ENCODE measurements around the gene IRS1. TPM values are rescaled to one million over a fixed set of nuclear protein-coding genes. Genes with fewer than 3 reads are reported as not detected.

IRS1 gene
- total and polyA plus RNA-seq, 8 donors = 2.1 to 26.8 (median 11.9) TPM

GRCh38 chr2:226703514-226703913 lies 96.1 kb downstream of the IRS1 start:
- DNase-seq = no peak
- 70 to 89% (median 83%) methylated on average over 3 of the region's 3 CpGs for WGBS, 5 donors
- intact Hi-C loops (cut with DNase I; ENCODE audit: low total_unique reads) = no loop called here
- no peak overlapping the region for H3K4me3 ChIP-seq
- TF ChIP-seq POLR2AphosphoS5 (IDR thresholded peaks at IDR 0.05) = no peak
- no peak for TF ChIP-seq POLR2A (IDR thresholded peaks at IDR 0.05)
- TF ChIP-seq CTCF (IDR thresholded peaks at IDR 0.05) = no peak
- no peak for TF ChIP-seq EP300 (IDR thresholded peaks at IDR 0.05)
- no peaks in the 10 kb centered on the region for H3K9me3 ChIP-seq
- no peak overlapping the region for H3K27ac ChIP-seq
- H3K4me1 ChIP-seq = no peaks in the 10 kb centered on the region
- H3K36me3 ChIP-seq = no peaks in the 10 kb centered on the region
- H3K27me3 ChIP-seq = no peaks in the 10 kb centered on the region

GRCh38 chr2:226702376-226702775 lies 97.2 kb downstream of the IRS1 start:
- Histone ChIP-seq H3K4me1 (no peaks in the 10 kb centered on the region), H3K27ac (no peak overlapping the region), H3K27me3 (no peaks in the 10 kb centered on the region), H3K9me3 (no peaks in the 10 kb centered on the region), H3K36me3 (no peaks in the 10 kb centered on the region), H3K4me3 (no peak overlapping the region)
- intact Hi-C loops (cut with DNase I; ENCODE audit: low total_unique reads) = no loop called here
- DNase-seq = no peak
- TF ChIP-seq POLR2A (IDR thresholded peaks at IDR 0.05) = no peak
- TF ChIP-seq EP300 (IDR thresholded peaks at IDR 0.05) = no peak
- TF ChIP-seq CTCF (IDR thresholded peaks at IDR 0.05) = no peak
- no peak for TF ChIP-seq POLR2AphosphoS5 (IDR thresholded peaks at IDR 0.05)
- WGBS, 5 donors = 65 to 79% (median 75%) methylated on average over 7 of the region's 7 CpGs

- Histone ChIP-seq H3K27me3 (no peaks in the 10 kb centered on the region), H3K27ac (no peak overlapping the region), H3K9me3 (no peaks in the 10 kb centered on the region), H3K4me3 (no peak overlapping the region), H3K4me1 (no peaks in the 10 kb centered on the region), H3K36me3 (no peaks in the 10 kb centered on the region)
- intact Hi-C loops (cut with DNase I; ENCODE audit: low total_unique reads) = no loop called here
- no peak for DNase-seq
- no peak for TF ChIP-seq CTCF (IDR thresholded peaks at IDR 0.05)
- no peak for TF ChIP-seq POLR2AphosphoS5 (IDR thresholded peaks at IDR 0.05)
- TF ChIP-seq EP300 (IDR thresholded peaks at IDR 0.05) = no peak
- TF ChIP-seq POLR2A (IDR thresholded peaks at IDR 0.05) = no peak
- 65 to 85% (median 82%) methylated on average over 1 of the region's 1 CpG for WGBS, 5 donors
These were observed 98.6 kb downstream of the IRS1 start for GRCh38 chr2:226701052-226701451.

DNA sequence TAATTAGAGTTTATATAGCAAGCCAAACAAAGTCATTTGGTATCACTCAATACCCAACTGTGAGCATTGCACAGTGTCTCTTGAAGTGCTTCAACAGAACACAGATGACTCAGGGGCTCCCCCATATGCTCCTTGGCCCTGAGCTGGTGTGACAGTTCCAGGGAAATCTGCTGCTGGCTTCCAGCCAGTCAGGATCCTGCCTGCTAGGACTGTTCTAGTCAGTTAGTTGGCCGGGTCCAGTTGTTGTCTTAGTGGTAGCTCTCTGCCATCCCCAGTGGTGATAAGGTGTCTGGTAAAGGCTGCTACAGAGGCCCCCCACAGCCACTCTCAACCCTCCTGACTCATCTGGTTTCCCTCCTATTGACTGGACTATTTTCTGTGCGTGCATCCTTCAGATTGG lies 100.3 kb downstream of the IRS1 start:
- intact Hi-C loops (cut with DNase I; ENCODE audit: low total_unique reads) = no loop called here
- peak in 1 of 2 donors; percentile 32 for DNase-seq

More for the DNA sequence above, 100.3 kb downstream of the IRS1 start:
- WGBS, 5 donors = 66 to 81% (median 79%) methylated on average over 2 of the region's 2 CpGs
- no peaks in the 10 kb centered on the region for H3K27me3 ChIP-seq
- no peaks in the 10 kb centered on the region for H3K36me3 ChIP-seq
- no peak for TF ChIP-seq EP300 (IDR thresholded peaks at IDR 0.05)
- TF ChIP-seq CTCF (IDR thresholded peaks at IDR 0.05) = no peak
- peak in 1 of 3 donors; percentile 9 for TF ChIP-seq POLR2AphosphoS5 (IDR thresholded peaks at IDR 0.05)
- TF ChIP-seq POLR2A (IDR thresholded peaks at IDR 0.05) = no peak
- no peak overlapping the region for H3K27ac ChIP-seq
- H3K4me1 ChIP-seq = peaks cover 0 to 5% (median 0%) of the 10 kb centered on the region in 4 donors
- no peaks in the 10 kb centered on the region for H3K9me3 ChIP-seq
- no peak overlapping the region for H3K4me3 ChIP-seq

Data from stomach (tissue), 9 donors.